Endothelial cell of umbilical vein (primary cell): Measurements from ENCODE around the gene GRK1.

Experiments
- CTCF ChIP-seq, 2 donors: IDR thresholded peaks; 1 replicate in 1 of 2; 2 replicates in 1 of 2; pipeline ENCODE4 v1.5.1; 2011; ENCODE audit warnings: low read length in 2 of 2, mild to moderate bottlenecking in 2 of 2, moderate library complexity in 2 of 2, control low read depth in 1 of 2, inconsistent platforms in 1 of 2, low read depth in 1 of 2; ENCODE audit not compliant: insufficient read depth in 1 of 2; ENCODE audit errors: extremely low read depth in 1 of 2
- EZH2 ChIP-seq: IDR thresholded peaks from 2 replicates; pipeline ENCODE4 v1.6.1; 2012; ENCODE audit warnings: borderline replicate concordance, low read depth, mild to moderate bottlenecking, moderate library complexity, low read length, inconsistent platforms; ENCODE audit not compliant: severe bottlenecking
- MYC ChIP-seq: IDR thresholded peaks from one replicate; pipeline ENCODE4 v1.6.1; 2011; ENCODE audit warnings: mild to moderate bottlenecking, low read depth, low read length
- POLR2A ChIP-seq: IDR thresholded peaks from 2 replicates; pipeline ENCODE4 v1.6.1; 2012; ENCODE audit warnings: low read depth, mild to moderate bottlenecking, control low read depth, low read length
- POLR2AphosphoS5 ChIP-seq: IDR thresholded peaks from 2 replicates; pipeline ENCODE4 v1.6.1; 2012; ENCODE audit warnings: low read depth, mild to moderate bottlenecking, control low read depth, low read length, moderate library complexity; ENCODE audit not compliant: insufficient read depth

DNA sequence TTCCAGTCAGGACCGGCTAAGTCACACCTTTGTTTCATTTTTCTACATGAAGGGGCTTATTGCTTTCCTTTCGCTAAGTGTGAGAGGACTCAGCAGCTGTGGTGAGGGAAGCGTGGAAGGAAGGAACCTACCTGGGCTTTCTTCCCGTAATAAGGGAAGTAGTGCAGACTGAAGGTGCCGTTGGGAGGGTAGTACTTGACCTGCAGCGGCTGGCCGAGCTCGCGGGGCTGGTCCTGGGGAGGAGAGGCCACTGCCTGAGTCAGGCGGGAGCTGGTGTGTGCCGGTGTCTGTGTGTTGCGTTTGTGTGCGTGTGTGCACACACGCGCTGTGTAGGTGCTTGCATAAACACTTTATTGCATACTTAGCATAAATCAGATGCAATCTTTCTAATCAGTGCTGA is 16.7 kb upstream of the GRK1 start:
- no peak for TF ChIP-seq MYC
- no peak for TF ChIP-seq CTCF (IDR thresholded peaks at IDR 0.05; ENCODE audit: extremely low read depth in 1 of 2, insufficient read depth in 1 of 2, low read depth in 1 of 2, low read length in 2 of 2)
- no peak for TF ChIP-seq POLR2AphosphoS5
- no peak for TF ChIP-seq EZH2
- TF ChIP-seq POLR2A = no peak
